ENCODE data around the gene SPAG16.

SPAG16 gene

DNA sequence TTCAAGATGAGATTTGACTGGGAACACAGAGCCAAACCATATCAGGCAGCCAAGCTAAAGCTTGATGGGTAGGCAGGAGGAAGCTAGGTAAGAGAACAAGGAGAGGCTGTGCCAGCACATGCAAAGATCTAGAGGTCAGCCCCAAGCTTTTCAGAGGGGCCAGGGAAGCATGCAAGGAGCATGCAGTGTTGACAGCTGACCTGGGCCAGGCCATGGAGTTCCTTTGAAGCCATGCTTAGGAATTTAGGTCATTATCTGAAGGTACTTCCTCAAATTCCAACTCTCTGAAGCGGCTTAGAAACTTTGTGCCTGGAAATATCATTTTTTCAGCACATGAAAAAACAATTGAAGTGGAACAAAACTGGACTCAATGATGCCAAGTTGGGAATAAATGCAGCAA is 130.8 kb downstream of the SPAG16 start:
- TF ChIP-seq SIN3A (IDR thresholded peaks at IDR 0.05; ENCODE audit: borderline replicate concordance, insufficient read depth, low read length) (no peak), FOXP2 (optimal IDR thresholded peaks at IDR 0.05; ENCODE audit: borderline replicate concordance, extremely low read depth, extremely low read length, insufficient read depth) (no peak), TAF1 (IDR thresholded peaks at IDR 0.05; ENCODE audit: borderline replicate concordance, insufficient read depth, low read length) (no peak), POLR2AphosphoS5 (IDR thresholded peaks at IDR 0.05; ENCODE audit: low read depth, low read length) (no peak)
- TF ChIP-seq, protein P1, sequence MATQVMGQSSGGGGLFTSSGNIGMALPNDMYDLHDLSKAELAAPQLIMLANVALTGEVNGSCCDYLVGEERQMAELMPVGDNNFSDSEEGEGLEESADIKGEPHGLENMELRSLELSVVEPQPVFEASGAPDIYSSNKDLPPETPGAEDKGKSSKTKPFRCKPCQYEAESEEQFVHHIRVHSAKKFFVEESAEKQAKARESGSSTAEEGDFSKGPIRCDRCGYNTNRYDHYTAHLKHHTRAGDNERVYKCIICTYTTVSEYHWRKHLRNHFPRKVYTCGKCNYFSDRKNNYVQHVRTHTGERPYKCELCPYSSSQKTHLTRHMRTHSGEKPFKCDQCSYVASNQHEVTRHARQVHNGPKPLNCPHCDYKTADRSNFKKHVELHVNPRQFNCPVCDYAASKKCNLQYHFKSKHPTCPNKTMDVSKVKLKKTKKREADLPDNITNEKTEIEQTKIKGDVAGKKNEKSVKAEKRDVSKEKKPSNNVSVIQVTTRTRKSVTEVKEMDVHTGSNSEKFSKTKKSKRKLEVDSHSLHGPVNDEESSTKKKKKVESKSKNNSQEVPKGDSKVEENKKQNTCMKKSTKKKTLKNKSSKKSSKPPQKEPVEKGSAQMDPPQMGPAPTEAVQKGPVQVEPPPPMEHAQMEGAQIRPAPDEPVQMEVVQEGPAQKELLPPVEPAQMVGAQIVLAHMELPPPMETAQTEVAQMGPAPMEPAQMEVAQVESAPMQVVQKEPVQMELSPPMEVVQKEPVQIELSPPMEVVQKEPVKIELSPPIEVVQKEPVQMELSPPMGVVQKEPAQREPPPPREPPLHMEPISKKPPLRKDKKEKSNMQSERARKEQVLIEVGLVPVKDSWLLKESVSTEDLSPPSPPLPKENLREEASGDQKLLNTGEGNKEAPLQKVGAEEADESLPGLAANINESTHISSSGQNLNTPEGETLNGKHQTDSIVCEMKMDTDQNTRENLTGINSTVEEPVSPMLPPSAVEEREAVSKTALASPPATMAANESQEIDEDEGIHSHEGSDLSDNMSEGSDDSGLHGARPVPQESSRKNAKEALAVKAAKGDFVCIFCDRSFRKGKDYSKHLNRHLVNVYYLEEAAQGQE (IDR thresholded peaks at IDR 0.05; ENCODE audit: insufficient read depth in 1 of 2, low read depth in 2 of 2, low read length in 2 of 2) = no peak

DNA sequence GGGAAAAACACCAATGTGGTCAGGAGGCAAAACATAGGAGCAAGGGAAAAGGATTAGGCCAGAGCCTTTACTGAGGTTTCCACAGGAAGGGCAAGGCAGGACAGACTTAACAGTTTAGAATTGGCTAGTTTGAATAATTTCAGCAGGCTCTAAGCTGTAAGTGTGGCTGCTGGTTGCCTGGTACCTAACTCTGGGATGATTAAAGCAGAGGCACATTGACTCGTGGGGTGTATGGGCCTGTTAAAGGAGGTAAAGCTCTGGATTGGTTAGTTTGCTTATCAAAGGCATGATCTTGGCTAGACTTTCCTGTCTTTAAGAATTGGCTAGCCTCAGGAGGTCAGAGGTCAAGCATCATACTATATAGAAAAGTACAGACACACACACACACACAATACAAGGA is 132.6 kb downstream of the SPAG16 start:
- TF ChIP-seq FOXP2 (optimal IDR thresholded peaks at IDR 0.05; ENCODE audit: borderline replicate concordance, extremely low read depth, extremely low read length, insufficient read depth) = no peak
- TF ChIP-seq, protein P1 (IDR thresholded peaks at IDR 0.05; ENCODE audit: insufficient read depth in 1 of 2, low read depth in 2 of 2, low read length in 2 of 2) = no peak
- TF ChIP-seq TAF1 (IDR thresholded peaks at IDR 0.05; ENCODE audit: borderline replicate concordance, insufficient read depth, low read length) = no peak
- no peak for TF ChIP-seq SIN3A (IDR thresholded peaks at IDR 0.05; ENCODE audit: borderline replicate concordance, insufficient read depth, low read length)

DNA sequence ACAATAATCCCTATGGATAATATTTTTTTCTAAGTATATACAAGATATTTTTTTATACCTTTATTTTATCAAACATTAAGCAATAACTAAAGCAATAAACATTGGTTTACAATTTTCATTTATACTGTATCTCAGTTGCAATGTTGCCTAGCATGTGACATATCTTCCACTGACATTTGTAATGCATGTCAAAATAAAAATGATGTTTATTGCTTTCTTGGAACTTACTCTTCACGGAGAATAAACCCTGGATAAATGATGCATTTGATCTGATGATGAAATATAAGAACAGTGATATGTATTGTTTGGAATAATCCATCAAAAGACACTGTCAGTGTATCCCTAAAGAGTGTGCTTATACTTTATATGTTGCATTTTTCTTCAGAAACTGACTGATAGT is 135.7 kb downstream of the SPAG16 start:
- no peak for TF ChIP-seq SIN3A (IDR thresholded peaks at IDR 0.05; ENCODE audit: borderline replicate concordance, insufficient read depth, low read length)
- TF ChIP-seq, protein P1 (IDR thresholded peaks at IDR 0.05; ENCODE audit: insufficient read depth in 1 of 2, low read depth in 2 of 2, low read length in 2 of 2) = no peak
- no peak for TF ChIP-seq FOXP2 (optimal IDR thresholded peaks at IDR 0.05; ENCODE audit: borderline replicate concordance, extremely low read depth, extremely low read length, insufficient read depth)
- TF ChIP-seq POLR2AphosphoS5 (IDR thresholded peaks at IDR 0.05; ENCODE audit: low read depth, low read length) = no peak
- TF ChIP-seq TAF1 (IDR thresholded peaks at IDR 0.05; ENCODE audit: borderline replicate concordance, insufficient read depth, low read length) = no peak

DNA sequence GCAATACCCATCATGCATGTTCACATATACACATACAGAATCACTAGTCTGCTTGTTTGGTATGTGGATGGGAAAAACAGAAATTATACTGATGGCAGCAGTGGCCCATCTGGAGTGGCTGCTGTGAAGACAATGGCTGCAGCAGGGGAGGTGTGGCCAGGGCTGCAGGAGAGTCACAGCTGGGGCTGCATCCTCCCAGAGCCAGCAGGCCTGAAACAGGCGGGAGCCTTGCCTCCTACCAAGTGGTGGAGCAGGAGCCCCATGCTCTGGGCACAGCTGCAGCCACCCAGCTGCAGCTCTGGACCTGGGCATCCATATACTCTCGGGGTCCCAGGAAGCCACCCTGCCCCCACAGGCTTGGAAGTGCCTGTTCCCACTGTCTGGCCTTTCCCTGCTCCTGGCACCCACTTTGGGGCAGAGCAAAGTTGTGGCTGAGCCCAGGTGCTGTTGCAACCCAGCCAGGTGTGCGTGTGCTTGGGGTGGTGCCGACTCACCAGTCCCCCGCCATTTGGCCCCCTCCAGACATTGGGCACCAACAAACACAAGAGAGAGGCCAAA is 136.6 kb downstream of the SPAG16 start:
- TF ChIP-seq POLR2AphosphoS5 (IDR thresholded peaks at IDR 0.05; ENCODE audit: low read depth, low read length) (no peak), FOXP2 (optimal IDR thresholded peaks at IDR 0.05; ENCODE audit: borderline replicate concordance, extremely low read depth, extremely low read length, insufficient read depth) (no peak), SIN3A (IDR thresholded peaks at IDR 0.05; ENCODE audit: borderline replicate concordance, insufficient read depth, low read length) (no peak), TAF1 (IDR thresholded peaks at IDR 0.05; ENCODE audit: borderline replicate concordance, insufficient read depth, low read length) (no peak)
- TF ChIP-seq, protein P1 (IDR thresholded peaks at IDR 0.05; ENCODE audit: insufficient read depth in 1 of 2, low read depth in 2 of 2, low read length in 2 of 2) = no peak

DNA sequence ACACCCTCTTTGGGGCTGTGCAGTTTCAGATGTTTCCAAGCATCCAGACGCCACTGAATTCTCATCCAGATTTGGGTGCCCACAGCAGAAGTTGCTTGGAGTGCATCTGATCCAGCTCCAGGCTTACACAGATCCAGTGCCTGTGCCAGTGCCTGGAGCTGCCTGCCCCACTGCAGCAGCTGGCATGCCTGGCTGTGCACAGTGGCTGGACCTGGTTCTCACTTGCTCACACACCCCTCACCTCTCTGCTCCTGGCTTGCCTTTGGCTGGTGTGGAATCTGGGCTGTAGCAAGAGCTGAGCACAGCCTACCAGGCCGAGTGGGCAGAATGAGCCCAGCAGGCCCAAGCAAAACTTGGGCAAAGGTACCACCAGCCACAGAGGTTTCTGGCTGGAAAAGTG is 137.9 kb downstream of the SPAG16 start:
- no peak for TF ChIP-seq TAF1 (IDR thresholded peaks at IDR 0.05; ENCODE audit: borderline replicate concordance, insufficient read depth, low read length)
- TF ChIP-seq SIN3A (IDR thresholded peaks at IDR 0.05; ENCODE audit: borderline replicate concordance, insufficient read depth, low read length) = no peak
- no peak for TF ChIP-seq POLR2AphosphoS5 (IDR thresholded peaks at IDR 0.05; ENCODE audit: low read depth, low read length)
- TF ChIP-seq FOXP2 (optimal IDR thresholded peaks at IDR 0.05; ENCODE audit: borderline replicate concordance, extremely low read depth, extremely low read length, insufficient read depth) = no peak
- TF ChIP-seq, protein P1 (IDR thresholded peaks at IDR 0.05; ENCODE audit: insufficient read depth in 1 of 2, low read depth in 2 of 2, low read length in 2 of 2) = no peak
